DMS79 (cell line): Measurements from ENCODE around the gene ADAMTS14.
A peak's percentile ranks its signal among the peaks of the same experiment; 100 is the strongest.

Experiments
- DNase-seq: peaks from one replicate; lab custom pipeline; 2025; lab: John Stamatoyannopoulos, UW

Gene ADAMTS14

DNA sequence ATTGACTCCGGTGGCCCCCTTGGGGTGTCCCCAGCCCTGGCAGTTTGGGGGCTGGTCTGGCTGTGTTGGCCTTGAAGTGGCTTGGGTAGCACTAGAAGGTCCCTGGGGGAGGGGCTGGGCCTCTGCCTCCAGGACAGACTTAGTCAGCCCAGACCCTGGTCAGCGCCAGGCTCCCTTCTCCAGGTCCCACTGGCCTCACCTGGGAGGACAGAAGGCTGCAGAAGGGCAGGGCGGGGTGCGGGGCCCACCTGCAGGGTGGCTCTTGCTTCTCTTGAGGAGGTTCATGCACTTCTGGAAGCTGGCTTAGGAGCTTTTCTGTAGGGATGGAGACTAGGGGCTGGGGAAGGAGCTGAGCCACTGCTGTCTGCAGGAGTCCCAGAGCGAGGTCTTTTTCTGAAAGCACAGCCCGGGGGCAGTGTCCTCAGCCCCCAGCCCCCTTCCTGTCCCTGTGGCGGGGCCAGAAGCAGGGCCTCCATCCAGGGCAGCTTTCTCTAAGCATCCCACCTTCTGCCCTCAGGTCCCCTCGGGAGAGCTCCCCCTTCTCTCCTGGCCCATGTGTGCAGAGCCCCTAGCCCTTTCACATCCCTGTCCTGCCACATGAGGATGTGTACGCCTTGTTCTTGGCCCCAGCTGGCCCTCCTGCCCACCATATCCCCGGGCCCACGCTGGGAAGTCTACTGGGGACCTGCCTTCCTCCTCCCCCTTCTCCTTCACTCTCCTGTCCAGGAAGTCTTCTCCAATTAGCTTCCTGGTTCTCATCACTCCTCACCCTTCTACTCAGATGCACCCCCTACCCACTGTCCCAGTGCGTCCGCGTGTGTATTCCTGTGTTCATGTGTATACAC lies 101.9 kb downstream of the ADAMTS14 start:
- DNase-seq = no peak

DNA sequence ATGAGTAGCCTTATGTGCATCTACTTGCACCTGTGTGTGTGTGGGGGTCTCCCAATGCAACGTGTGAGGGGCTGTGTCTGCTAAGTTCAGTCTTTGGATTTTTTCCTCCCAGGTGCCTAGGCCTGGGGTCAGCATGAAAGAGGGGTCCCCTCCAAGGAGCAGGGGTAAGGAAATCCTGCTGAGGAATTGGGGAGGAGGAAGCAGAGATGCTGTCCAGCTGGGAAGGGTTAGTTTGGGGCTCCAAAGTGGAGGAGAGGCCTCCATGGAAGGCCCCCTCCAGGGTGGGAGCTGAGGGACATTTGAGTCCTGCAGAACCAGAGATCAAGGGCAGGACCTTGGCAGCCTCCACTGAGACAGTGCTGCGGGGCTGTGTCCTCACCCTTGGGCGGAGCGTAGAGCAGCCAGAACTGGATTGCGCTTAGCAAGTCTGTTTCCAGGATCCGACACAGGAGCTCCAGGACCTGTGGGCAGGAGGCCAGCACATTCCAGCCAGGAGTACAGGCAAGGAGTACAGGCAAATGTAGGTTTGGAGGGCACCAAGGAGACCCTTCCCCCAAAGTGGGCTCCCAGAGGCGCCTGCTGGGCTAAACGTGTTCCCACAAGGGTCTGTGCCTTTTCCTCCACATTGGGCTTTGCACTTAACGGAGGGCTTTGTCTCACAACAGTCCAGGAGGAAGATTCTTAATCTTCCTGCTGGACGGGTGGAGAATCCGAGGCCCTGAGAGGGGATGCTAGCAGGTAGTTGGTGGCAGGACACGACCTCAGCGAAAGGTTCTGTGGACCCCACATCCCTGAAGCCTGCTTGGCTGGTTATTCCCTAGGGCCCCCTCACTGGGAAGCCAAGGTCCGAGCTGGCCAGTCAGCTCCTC lies 102.7 kb downstream of the ADAMTS14 start:
- no peak for DNase-seq

DNA sequence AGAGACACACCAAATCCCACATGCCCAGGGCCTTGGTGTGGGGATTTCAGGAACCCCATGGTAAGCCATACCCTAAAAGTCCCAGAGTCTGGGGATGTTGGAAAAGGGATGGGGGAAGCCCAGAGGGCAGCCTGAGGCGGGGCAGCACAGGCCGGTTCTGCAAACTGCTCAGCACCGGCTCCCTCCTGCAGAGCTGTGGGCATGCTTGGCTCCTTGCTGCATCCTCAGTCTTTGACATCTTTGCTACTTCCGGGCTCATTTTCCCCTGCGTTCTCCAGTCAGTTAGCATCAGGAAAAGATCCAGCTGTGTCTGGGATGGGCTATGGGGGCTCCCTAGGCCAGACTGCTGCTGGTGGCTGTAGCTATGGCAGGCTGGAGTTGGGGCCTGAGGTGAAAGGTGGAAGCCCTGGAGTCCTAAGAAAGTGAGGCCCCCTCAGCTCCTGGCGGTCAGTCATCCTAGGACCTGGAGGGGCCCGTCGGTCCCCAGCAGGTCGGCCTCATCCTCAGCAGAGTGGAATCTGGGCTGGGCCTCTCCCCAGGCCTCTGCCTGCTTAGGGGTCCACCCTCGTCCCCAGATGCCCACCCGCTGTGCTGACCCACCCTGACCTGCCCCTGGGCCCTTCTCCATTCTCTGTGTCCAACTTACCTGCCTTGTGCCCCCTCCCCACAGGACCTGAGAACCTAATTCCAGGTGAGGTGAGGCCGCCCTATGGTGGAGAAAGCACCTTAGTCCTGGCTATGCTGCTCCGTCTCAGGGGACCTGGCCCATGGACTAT lies 103.6 kb downstream of the ADAMTS14 start:
- no peak for DNase-seq

DNA sequence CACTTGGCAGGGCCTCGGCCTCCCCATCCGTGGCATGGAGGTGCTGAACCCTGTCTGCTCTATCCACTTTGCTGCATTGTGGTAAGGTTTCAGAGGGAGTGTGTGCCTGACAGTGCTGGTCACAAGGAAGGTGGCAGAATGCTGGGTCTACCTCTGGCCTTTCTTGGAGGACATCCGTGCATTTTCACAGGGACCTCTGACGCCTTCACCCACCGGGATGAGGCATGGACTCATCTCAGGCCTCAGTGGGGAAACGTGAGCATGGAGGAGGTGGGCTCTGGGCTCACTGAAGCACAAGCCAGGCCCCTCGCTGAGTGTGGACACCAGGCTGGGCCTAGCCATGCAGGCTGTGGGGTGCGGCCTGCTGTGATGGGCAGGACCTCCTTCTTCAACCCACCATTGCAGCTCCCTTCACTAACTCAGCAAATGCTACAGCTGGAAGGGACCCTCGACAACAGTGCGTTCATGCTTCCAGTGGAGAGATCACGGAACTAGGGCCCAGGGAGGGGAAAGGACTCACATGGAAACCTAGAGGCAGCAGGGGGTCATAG lies 104.2 kb downstream of the ADAMTS14 start:
- no peak for DNase-seq

DNA sequence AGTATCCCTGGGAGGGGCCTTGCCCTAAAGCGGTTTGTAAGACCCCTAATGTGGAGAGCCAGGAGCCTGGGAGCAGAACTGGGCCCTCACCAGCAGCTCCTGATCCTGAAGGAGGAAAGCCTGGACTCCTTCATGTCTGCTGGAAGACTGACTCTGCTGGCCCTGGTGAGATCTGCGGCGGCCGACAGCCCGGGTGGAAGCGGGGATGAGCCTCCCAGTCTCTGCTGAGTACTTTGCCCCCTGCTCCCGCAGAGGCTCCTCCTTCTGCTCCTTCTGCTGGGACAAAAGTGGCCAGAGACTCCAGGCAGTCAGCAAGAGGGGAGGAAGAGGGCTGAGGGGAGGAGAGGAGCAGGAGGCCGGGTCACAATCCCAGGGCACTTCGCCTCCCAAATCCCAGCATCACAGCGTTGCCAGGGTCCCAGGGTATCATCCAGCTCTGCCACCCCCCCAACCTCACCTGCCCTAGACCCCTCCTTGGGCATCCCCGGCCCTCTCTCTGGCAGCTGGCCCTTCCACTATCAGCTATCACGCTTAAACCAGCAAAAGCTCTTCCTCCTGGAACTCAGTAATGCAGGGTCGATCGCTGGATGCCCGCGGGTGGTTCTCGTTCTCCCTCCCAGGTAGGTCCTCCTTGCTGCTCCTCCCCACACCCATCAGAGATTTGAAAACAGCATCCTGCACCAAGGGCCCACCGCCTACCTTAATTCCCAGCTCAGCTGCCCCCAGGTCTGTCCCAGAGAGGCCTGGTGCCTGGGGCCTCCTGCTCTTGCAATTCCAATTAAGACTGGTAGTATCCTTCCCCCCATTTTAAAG lies 105.0 kb downstream of the ADAMTS14 start:
- no peak for DNase-seq

DNA sequence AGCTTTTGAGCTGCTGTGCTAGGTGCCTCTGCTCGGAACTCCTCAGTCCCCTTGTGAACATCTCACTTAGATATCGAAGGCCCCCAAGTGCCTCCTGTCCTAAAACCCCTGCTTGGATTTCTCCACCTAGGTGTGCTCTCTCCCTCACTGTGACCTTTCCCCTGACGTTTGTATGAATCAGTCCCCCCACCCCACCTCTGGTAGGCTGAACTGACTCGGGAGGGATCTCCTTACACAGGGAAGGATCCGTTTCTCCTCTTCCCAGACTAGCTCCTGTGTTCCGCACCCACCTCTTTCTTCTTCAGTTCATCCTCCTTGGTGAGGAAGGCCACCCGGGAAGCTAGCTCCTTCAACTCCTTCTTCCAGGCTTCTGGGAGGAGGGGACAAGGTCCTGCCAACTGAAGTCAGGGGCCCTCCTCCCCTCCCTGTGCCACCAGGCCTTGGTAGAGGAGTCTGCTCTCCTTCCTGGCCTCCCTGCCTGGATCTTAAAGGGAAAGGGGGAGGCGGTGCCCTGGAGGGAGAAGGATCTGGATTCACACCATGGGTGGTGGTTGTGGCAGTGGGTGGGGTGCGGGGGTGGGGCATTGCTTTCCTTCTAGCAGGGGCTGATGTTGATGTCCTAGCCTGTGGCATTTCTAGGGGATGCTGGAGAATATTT lies 106.1 kb downstream of the ADAMTS14 start:
- no peak for DNase-seq

DNA sequence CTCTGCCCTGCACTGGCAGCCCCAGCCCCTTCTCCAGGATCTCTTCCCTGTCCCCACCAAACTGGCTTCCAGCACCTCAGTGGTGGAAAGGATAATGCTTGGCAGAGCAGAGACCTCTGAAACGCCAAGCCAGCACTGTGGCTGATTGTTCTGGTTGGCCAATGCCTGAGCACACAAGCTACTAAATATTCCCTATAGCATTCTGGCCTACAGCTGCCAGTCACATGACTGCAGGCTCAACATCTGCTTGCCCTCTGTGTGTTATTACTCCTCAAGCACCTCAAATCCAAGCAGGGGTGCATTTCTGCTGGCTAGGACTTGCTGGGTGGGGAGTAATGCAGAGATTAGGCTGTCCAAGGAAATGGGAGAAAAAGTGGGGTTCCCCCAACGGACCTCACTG lies 106.8 kb downstream of the ADAMTS14 start:
- no peak for DNase-seq

DNA sequence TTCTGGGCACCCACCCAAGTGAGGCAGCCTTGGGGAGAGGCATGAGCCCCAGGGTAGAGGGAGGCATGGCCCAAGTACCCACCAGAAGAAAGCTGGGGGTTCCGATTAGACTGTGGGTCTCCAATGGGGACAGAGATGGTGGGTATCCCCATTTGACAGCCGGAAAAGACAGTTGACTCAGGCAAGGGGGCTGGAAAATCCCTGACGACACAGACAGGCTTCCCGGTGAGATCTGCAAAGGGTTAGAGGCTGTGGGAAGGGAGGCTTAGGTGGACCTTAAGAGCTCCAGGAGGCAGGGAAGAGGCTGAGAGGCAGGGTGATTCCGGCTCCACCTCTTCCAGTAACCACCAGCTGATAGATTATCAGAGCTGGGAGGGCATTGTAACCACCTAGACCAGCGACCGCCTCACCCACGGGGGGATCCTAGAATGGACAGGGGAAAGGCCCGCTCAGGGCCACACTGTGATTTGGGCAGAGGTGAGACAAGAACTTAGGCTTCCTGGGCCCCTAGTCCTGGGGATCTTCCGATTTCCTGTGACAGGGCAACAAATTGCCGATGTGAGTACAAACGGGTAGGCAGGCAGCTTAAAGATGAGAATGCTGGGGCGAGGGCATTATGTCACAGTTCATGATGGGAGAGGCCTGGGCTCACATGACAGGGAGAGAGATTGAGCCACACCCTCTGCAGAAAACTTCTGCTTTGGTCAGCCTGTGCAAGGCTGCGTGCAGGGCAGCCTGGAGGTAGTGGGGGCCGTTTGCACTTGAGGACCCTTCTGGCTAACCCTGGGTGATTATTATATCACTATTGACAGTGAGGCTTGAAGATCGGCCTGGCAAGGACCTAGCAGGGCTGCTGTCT lies 107.4 kb downstream of the ADAMTS14 start:
- DNase-seq = no peak

DNA sequence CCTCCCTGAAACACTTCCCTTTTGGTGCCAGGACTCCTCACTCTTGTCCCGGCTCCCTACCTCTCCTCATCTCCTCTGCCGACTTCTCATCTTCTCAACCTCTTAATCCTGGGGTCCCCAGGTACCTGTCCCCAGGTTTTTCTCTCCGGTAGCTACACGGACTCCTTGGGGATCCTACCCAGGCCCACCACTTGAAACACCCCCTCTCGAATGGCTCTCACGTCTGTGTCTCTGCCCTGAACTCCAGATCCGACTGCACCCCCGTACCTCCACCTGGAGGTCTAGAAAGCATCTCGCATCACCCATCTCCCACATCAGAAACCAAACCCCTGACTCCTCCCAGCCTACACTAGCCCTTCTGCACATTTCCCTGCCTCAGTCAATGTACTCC lies 108.1 kb downstream of the ADAMTS14 start:
- DNase-seq = no peak

DNA sequence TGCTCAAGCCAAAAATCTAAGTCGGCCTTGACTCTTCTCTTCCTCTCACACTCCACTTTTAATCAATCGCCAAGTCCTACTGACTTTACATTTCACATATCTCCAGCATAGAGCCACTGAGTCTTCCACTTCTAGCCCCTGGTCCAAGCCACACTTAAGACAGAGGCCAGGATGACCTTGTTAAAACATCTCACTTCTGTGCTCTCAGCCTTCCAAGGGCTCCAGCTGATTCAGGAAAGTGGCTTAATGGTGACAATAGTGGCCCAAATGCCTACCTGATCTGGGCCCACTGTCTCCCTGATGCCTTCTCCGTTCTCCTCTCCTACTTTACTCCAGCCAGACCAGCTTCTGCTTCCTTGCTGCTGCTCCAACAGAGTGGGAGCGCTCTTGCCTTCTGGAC lies 108.5 kb downstream of the ADAMTS14 start:
- no peak for DNase-seq

DNA sequence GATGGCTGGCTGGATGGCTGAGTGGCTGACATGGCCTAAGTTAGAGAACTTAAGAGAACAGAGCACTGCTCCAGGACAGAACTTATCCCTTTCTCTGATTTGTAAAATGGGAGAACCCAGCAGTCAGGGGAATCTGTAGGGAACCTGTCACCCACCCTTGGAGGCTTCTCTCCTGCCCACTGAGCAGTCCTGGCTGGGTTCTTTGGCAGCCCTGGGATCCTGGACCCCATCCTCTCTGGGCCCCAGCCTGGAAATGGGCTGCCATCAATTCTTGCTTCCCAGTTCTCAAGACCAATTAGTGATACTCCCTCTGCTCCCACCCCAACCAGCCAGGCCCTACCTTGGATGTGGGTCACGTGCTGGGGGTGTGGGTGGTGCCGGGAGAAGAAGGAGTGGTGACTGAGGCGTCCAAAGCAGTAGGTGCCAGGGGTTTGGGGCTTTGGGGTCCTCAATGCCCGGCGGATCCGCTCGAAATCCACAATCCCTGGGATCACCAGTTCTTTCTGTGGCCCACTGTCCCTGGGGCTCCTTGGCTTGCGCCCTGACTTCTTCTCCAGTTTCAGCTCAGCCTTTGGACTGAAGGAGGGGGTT lies 109.2 kb downstream of the ADAMTS14 start:
- DNase-seq = no peak

DNA sequence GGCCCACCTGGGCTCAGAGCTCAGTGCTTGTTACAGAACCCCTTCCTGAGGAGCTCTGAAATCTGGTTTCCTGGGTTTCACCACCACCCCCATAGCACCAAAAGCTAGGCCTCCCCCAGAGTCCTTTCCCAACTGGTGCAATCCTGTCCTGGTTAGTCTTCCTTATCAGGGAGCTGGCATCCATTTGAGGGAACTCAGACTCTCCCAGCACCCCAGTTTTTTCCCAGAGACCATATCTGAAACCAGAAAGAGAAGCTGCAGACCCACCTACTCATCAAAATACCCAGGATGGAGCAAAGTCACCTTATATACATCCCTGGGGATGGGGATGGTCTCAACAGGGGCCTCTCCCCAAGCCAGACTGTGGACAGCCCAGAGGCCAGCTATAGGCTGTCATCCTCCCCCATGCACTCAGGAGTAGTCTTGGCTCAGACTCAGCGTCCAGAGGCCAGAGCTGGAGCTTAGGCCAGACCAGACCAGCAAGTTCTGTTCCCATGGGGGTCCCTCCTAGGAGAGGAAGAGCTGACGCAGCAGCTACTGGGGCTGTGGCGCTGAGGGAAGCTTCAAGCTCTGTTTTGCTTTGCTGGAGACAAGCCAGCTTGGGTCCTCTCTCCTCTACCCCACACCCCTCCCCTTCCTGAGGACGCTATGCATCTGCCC lies 109.9 kb downstream of the ADAMTS14 start:
- peak; percentile 11 for DNase-seq

DNA sequence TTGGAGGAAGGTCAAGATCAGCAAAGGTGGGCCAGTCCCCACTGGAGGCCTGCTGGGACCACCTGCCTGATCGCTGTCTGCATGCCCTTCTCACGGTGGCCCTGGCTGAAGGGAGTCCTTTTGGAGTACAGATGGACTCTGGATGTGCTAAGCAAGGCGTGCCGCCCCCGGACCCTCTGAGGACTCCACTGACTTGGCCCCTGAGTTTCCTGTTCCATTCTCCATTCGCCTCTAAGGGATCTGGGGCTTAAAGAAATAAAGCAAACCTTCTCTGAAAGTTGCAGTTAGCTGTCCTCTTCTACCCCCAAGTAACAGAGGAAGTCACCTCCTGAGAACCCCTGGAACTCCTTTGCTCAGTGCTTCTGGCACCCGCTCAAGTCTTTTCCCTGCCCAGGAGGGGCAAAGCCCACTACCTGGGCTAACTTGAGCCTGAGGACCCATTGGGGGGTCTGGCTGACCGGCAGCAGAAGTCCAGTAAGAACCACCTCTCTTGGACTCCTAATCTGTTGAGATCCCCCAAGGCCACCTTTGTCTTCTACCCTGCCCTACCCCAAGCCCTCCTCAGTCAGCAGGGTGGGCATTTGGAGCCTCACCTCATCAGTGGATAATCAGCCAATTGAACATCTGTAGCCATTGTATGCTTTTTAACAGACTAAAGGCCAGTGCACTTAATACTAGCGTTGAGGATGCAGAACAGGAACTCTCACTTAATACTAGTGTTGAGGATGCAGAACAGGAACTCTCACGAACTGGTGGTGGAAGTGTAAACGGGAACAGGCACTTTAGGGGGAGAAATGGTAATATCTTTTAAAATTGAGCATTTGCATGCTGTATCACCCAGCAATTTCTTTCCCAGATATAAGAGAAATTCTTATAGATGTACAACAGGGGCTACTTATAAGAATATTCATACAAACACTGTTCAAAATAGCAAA lies 110.7 kb downstream of the ADAMTS14 start:
- DNase-seq = no peak

DNA sequence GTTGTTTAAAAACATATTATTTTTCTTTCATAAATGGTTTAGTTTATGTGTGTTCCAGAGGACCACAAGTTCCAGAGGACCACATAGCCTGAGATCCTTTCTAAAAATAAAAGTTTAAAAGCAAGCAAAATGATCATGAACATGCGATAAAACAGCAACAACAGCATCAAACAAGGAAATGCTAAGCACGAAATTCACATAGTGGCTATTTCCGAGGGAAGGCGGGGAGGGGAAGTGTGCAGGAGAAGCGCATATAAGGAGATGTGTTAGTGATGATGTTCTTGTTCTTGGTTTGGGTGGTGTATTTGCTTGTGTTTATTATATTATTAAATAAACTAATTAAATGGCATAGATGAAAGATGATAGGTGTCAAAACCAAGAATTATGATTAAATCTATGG lies 111.7 kb downstream of the ADAMTS14 start:
- no peak for DNase-seq

DNA sequence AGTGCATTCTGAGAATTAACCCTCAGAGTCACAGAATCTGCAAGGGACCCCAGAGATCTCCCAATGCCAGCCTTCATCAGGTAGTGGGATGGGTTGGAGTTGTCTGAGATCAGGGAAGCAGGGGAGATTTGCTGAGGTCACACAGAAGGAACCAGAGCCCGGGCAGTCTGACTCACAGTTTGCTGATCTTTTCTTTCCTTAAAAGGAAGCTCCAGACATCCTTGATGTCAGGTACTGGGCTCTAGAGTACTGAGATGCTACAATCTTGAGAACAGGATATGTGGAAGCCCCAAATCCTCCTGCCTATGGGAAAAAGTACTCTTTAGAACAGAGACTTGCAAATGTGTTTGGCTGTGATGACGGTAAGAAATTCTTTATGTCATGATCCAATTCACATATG lies 112.2 kb downstream of the ADAMTS14 start:
- no peak for DNase-seq

DNA sequence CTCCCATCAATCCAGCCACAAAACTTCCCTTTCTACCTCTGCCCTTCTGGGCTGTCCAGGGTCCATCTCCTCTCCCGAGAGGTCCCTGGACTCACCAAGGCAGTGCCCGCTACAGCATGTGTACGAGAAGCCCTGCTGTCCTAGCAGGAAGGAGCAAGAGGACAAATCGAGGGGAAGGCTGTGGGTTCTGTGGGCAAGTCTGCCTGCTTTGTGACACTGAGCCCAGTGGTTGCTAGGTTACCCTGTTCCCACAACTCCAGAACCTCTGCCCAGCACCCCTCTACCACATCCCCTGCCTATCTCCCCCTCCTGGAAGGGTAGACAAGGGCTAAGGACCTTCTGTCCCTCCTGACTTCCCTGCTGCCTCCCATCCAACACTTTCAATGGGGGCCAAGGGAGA lies 112.9 kb downstream of the ADAMTS14 start, which contains the start of gene TBATA:
Gene TBATA (minus strand): TSS at position 188 of the 400 bp plus-strand sequence. CDS start 1,998 bp downstream, outside the sequence.
- no peak for DNase-seq

DNA sequence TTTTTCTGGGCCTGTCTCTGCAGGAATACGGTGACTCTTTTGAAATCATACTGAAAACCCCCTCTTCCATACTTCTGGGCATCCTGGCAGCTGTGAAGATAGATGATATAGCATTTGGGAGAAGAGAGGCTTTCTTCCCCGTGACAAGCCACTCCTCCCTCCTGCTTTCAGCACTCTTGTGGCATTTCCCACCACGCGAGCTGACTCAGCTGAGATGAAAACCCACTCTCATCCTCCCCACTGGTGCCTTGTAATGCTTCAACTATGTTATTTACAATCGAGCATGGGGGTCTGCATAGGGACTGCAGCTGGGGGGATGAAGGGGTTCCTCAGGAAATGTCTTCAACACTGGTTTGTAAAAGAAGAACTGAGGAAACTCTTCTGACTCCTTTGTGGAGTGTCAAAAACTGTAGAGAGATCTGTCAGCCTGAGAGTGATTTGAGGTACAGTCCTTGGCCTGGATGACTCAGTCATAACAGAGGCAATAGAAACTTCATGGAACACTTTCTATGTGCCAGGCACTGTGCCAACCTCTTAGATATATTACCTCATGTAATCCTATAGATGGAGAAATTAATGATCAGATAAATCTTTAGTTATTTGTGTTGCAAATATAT lies 114.6 kb downstream of the ADAMTS14 start:
- no peak for DNase-seq
